ENCODE data around the gene NISCH. TPM values are rescaled to one million over a fixed set of nuclear protein-coding genes. Genes with fewer than 3 reads are reported as not detected.

The NISCH gene
- total and polyA plus RNA-seq, 2 experiments from 2014 or later = 18.4 to 76.4 TPM

DNA sequence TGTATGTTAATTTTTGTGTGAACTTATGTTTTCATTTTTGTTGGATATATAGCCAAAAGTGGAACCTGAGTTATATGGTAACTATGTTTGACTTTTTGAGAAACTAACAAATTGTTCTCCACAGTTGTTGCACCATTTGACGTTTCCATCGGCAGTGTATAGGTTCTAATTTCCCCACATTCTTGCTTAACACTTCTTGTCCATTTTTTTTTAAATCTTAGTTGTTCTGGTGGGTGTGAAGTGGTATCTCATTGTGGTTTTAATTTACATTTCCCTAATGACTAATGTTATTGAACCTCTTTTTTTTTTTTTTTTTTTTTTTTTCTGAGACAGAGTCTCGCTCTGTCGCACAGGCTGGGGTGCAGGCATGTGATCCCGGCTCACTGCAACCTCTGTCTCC lies 8.0 kb downstream of the NISCH start:
- H3K27ac ChIP-seq (ENCODE audit: low read depth) = no peak overlapping the region
- H3K4me2 ChIP-seq = no peak overlapping the region
- peaks cover 34% of the 10 kb centered on the region for H4K20me1 ChIP-seq (replicated peaks; ENCODE audit: insufficient read depth)
- no peak overlapping the region for H3K27ac Mint-ChIP-seq
- H3K4me1 ChIP-seq (ENCODE audit: insufficient read depth) = no peaks in the 10 kb centered on the region
- no peak overlapping the region for H3K4me3 ChIP-seq
- peaks cover 50% of the 10 kb centered on the region for H3K36me3 Mint-ChIP-seq (ENCODE audit: low read depth)
- H3K36me3 ChIP-seq (ENCODE audit: insufficient read depth) = peaks cover 13% of the 10 kb centered on the region; the same call in 1 of the 2 replicates
- H2AFZ ChIP-seq = no peak overlapping the region
- H3F3A ChIP-seq (replicated peaks; ENCODE audit: low read depth) = peaks cover 6% of the 10 kb centered on the region; the same call in 1 of the 2 replicates
- no peaks in the 10 kb centered on the region for H3K27me3 Mint-ChIP-seq (ENCODE audit: insufficient read depth, low read depth, poor library complexity)
- ATAC-seq = no peak
- DNase-seq (ENCODE audit: low spot score) = no peak
- H3K9me3 Mint-ChIP-seq = no peaks in the 10 kb centered on the region
- H3K27me3 ChIP-seq (ENCODE audit: insufficient read depth) = no peaks in the 10 kb centered on the region
- TF ChIP-seq REST (IDR thresholded peaks at IDR 0.05; ENCODE audit: unreplicated experiment) = no peak
- TF ChIP-seq CREB1 (CRISPR knock-in tag; IDR thresholded peaks at IDR 0.05; ENCODE audit: low read depth) = no peak
- TF ChIP-seq ZNF114 (CRISPR knock-in tag; IDR thresholded peaks at IDR 0.05) = no peak
- TF ChIP-seq EZH2phosphoT487 (IDR thresholded peaks at IDR 0.05; ENCODE audit: unreplicated experiment) = no peak
- TF ChIP-seq CTCF (conservative IDR thresholded peaks at IDR 0.05; ENCODE audit: low read depth in 2 of 2) = no peak
- TF ChIP-seq STAT1 (IDR thresholded peaks at IDR 0.05; ENCODE audit: unreplicated experiment) = no peak
- no peak for TF ChIP-seq NANOG (IDR thresholded peaks at IDR 0.05; ENCODE audit: borderline replicate concordance)
- TF ChIP-seq ZNF331 (CRISPR knock-in tag; IDR thresholded peaks at IDR 0.05; ENCODE audit: low read depth) = no peak
- TF ChIP-seq ETS1 (IDR thresholded peaks at IDR 0.05) = no peak
- TF ChIP-seq, protein P1, sequence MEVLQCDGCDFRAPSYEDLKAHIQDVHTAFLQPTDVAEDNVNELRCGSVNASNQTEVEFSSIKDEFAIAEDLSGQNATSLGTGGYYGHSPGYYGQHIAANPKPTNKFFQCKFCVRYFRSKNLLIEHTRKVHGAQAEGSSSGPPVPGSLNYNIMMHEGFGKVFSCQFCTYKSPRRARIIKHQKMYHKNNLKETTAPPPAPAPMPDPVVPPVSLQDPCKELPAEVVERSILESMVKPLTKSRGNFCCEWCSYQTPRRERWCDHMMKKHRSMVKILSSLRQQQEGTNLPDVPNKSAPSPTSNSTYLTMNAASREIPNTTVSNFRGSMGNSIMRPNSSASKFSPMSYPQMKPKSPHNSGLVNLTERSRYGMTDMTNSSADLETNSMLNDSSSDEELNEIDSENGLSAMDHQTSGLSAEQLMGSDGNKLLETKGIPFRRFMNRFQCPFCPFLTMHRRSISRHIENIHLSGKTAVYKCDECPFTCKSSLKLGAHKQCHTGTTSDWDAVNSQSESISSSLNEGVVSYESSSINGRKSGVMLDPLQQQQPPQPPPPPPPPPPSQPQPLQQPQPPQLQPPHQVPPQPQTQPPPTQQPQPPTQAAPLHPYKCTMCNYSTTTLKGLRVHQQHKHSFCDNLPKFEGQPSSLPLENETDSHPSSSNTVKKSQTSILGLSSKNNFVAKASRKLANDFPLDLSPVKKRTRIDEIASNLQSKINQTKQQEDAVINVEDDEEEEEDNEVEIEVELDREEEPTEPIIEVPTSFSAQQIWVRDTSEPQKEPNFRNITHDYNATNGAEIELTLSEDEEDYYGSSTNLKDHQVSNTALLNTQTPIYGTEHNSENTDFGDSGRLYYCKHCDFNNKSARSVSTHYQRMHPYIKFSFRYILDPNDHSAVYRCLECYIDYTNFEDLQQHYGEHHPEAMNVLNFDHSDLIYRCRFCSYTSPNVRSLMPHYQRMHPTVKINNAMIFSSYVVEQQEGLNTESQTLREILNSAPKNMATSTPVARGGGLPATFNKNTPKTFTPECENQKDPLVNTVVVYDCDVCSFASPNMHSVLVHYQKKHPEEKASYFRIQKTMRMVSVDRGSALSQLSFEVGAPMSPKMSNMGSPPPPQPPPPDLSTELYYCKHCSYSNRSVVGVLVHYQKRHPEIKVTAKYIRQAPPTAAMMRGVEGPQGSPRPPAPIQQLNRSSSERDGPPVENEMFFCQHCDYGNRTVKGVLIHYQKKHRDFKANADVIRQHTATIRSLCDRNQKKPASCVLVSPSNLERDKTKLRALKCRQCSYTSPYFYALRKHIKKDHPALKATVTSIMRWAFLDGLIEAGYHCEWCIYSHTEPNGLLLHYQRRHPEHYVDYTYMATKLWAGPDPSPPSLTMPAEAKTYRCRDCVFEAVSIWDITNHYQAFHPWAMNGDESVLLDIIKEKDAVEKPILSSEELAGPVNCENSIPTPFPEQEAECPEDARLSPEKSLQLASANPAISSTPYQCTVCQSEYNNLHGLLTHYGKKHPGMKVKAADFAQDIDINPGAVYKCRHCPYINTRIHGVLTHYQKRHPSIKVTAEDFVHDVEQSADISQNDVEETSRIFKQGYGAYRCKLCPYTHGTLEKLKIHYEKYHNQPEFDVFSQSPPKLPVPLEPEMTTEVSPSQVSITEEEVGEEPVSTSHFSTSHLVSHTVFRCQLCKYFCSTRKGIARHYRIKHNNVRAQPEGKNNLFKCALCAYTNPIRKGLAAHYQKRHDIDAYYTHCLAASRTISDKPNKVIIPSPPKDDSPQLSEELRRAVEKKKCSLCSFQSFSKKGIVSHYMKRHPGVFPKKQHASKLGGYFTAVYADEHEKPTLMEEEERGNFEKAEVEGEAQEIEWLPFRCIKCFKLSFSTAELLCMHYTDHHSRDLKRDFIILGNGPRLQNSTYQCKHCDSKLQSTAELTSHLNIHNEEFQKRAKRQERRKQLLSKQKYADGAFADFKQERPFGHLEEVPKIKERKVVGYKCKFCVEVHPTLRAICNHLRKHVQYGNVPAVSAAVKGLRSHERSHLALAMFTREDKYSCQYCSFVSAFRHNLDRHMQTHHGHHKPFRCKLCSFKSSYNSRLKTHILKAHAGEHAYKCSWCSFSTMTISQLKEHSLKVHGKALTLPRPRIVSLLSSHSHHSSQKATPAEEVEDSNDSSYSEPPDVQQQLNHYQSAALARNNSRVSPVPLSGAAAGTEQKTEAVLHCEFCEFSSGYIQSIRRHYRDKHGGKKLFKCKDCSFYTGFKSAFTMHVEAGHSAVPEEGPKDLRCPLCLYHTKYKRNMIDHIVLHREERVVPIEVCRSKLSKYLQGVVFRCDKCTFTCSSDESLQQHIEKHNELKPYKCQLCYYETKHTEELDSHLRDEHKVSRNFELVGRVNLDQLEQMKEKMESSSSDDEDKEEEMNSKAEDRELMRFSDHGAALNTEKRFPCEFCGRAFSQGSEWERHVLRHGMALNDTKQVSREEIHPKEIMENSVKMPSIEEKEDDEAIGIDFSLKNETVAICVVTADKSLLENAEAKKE (CRISPR knock-in tag; IDR thresholded peaks at IDR 0.05) = no peak
- H3K9me2 ChIP-seq (ENCODE audit: insufficient read depth) = no peaks in the 10 kb centered on the region
- H3K4me3 Mint-ChIP-seq = no peak overlapping the region
- H3K4me1 Mint-ChIP-seq = no peaks in the 10 kb centered on the region
- peaks cover 65% of the 10 kb centered on the region for H3K79me2 ChIP-seq (replicated peaks; ENCODE audit: insufficient read depth)

Measured in GM23338 (cell line).